Spleen (tissue), 11 donors: Measurements from ENCODE around the gene TMEM108. TPM values are rescaled to one million over a fixed set of nuclear protein-coding genes. Genes with fewer than 3 reads are reported as not detected.

Source experiments
- DNase-seq: peaks from one replicate; pipeline ENCODE4 v3.0.0-alpha.2; 2020
- H3K27ac ChIP-seq, 8 donors: fragments of 200-600 bp; sonication (generic) in 7 of 8; 1 replicate in 4 of 8; 2 replicates in 4 of 8; pipeline versions ENCODE4 v1.5.0 to v1.8.0; 2016 to 2021; ENCODE audit warnings: inconsistent platforms in 4 of 8, mild to moderate bottlenecking in 4 of 8, moderate library complexity in 1 of 8
- H3K27me3 ChIP-seq, 7 donors: fragments of 200-600 bp; sonication (generic) in 6 of 7; replicated peaks in 1 of 7; 1 replicate in 4 of 7; 2 replicates in 3 of 7; pipeline versions ENCODE4 v1.5.0 to v1.8.0; 2016 to 2021; ENCODE audit warnings: inconsistent platforms in 3 of 7, mild to moderate bottlenecking in 1 of 7
- H3K36me3 ChIP-seq, 6 donors: fragments of 200-600 bp; sonication (generic) in 5 of 6; 1 replicate in 4 of 6; 2 replicates in 2 of 6; pipeline versions ENCODE4 v1.5.0 to v1.8.0; 2016 to 2021; ENCODE audit warnings: inconsistent platforms in 2 of 6
- H3K4me1 ChIP-seq, 6 donors: fragments of 200-600 bp; sonication (generic) in 5 of 6; 1 replicate in 3 of 6; 2 replicates in 3 of 6; pipeline versions ENCODE4 v1.5.0 to v1.8.0; 2016 to 2021; ENCODE audit warnings: inconsistent platforms in 3 of 6
- H3K4me3 ChIP-seq, 8 donors: fragments of 200-600 bp; sonication (generic) in 7 of 8; 1 replicate in 4 of 8; 2 replicates in 4 of 8; pipeline versions ENCODE4 v1.5.0 to v1.8.0; 2016 to 2021; ENCODE audit warnings: inconsistent platforms in 4 of 8, mild to moderate bottlenecking in 4 of 8, moderate library complexity in 2 of 8
- H3K9me3 ChIP-seq, 8 donors: fragments of 200-600 bp; sonication (generic) in 7 of 8; 1 replicate in 4 of 8; 2 replicates in 4 of 8; pipeline versions ENCODE4 v1.5.0 to v1.8.0; 2016 to 2021; ENCODE audit warnings: inconsistent platforms in 4 of 8
- POLR2A ChIP-seq, 3 donors: fragments of 450-650 bp; IDR thresholded peaks; one replicate each; pipeline ENCODE4 v1.5.1; 2017; ENCODE audit warnings: antibody characterized with exemption in 3 of 3, mild to moderate bottlenecking in 1 of 3
- POLR2AphosphoS5 ChIP-seq, 3 donors: sonication (generic); formaldehyde crosslinking; IDR thresholded peaks; one replicate each; pipeline ENCODE4 v1.5.1; 2017; ENCODE audit warnings: antibody characterized with exemption in 3 of 3
- WGBS, 5 donors: extraction: QIAGEN DNeasy Blood & Tissue Kit in 3 of 5; methylation state at CpG; one replicate each; pipeline versions ENCODE4 v1.1.5 to v1.1.7; 2013 to 2018; 5-methylcytosine and 5-hydroxymethylcytosine counted together
- intact Hi-C: fragments of 100-400 bp; cut with DNase I; formaldehyde crosslinking; loops from one replicate; pipeline ENCODE4 v1.15.0; 2023; ENCODE audit warnings: low total_unique reads
- polyA plus RNA-seq, 3 donors: library from polyadenylated mRNA; stranded (reverse); fragments of 200-250 nt; gene quantifications; one replicate each; pipeline ENCODE4 v1.2.1, GENCODE V29; 2013
- total RNA-seq, 7 donors: library from RNA; depleted of rRNA in 3 of 7; stranded (reverse); fragments of >200 nt in 3 of 7; fragmentation: NEBNext Ultra II Directional in 4 of 7; extraction: Animal tissue kit (Norgen Biotek cat#: 25700) in 4 of 7; gene quantifications; one replicate each; pipeline versions ENCODE4 v1.1.0 to v1.2.1, GENCODE V29; 2016 to 2021
- TF ChIP-seq, protein P1 (sequence below), 11 experiments: fragments of 200-600 bp in 7 of 11; fragments of 450-650 bp in 4 of 11; sonication (generic) in 4 of 11; IDR thresholded peaks in 8 of 11; conservative IDR thresholded peaks in 3 of 11; 1 replicate in 7 of 11; 2 replicates in 4 of 11; pipeline versions ENCODE4 v1.4.0 to v1.8.0; 2016 to 2021; ENCODE audit warnings: antibody characterized with exemption in 11 of 11, inconsistent platforms in 4 of 11, mild to moderate bottlenecking in 1 of 11
- donor health status: healthy with polysubstance abuse.
- donor health status: DM: no; HTN: no; CAD: no; lungs with moderate emphysema.
- donor health status: DM: no; HTN: no; CAD: no.
- donor health status: Bipolar disorder and iron deficiency.
- donor health status: healthy.
- donor health status: DM: no; HTN: no; CAD: no.
- donor health status: DM: yes; HTN: yes; CAD: no.

TMEM108 gene
- total and polyA plus RNA-seq, 10 donors, result 0.20 to 4.0 (median 1.1) TPM

DNA sequence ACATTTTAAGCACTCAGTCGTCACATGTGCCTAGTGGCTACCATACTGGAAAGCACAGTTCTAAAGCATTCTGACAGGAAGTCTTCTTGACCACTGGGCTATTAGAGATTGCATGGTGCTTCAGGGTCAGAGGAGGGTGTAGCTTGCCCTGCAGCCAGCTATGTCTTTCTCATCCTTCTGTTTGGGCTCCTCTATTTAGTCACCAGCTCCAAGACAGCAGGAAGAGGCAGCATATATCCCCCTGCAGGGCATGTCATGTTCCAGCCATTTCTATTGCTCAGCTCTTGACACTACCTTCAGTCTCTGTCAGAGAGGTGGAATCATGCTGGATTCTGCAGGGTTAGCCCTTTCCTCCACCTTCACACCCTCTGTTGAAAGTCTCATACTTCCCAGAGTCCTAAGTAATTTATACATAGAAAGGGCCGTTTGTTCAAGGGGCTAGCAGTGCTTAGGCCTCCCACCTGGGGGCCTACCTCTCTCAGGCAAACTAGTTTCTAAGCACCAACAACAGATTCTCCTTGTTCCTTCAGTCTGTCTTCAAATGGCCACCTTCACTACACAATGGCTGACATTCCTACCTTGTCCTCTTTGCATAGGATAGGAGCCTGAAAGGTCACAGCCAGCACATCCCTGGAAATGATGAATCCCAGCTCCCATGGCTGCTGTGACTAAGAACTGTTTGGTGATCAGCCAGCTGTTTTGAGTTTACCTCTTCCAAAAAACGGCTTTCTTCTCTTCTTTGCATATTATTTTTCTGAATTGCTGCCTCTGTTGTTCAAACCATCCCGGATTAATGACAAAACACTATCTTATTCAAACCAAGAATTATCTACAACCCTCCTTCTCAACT is 246.0 kb downstream of the TMEM108 start:
- Histone ChIP-seq H3K9me3 (no peaks in the 10 kb centered on the region), H3K27me3 (no peaks in the 10 kb centered on the region), H3K4me3 (no peak overlapping the region), H3K4me1 (no peaks in the 10 kb centered on the region), H3K27ac (no peak overlapping the region), H3K36me3 (no peaks in the 10 kb centered on the region)
- no peak for DNase-seq
- intact Hi-C loops, result no loop called here
- 57 to 82% (median 64%) methylated on average over 3 to 4 of the region's 4 CpGs for WGBS, 5 donors
- TF ChIP-seq, protein P1, sequence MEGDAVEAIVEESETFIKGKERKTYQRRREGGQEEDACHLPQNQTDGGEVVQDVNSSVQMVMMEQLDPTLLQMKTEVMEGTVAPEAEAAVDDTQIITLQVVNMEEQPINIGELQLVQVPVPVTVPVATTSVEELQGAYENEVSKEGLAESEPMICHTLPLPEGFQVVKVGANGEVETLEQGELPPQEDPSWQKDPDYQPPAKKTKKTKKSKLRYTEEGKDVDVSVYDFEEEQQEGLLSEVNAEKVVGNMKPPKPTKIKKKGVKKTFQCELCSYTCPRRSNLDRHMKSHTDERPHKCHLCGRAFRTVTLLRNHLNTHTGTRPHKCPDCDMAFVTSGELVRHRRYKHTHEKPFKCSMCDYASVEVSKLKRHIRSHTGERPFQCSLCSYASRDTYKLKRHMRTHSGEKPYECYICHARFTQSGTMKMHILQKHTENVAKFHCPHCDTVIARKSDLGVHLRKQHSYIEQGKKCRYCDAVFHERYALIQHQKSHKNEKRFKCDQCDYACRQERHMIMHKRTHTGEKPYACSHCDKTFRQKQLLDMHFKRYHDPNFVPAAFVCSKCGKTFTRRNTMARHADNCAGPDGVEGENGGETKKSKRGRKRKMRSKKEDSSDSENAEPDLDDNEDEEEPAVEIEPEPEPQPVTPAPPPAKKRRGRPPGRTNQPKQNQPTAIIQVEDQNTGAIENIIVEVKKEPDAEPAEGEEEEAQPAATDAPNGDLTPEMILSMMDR (IDR thresholded peaks at IDR 0.05 in 8 of 11, conservative IDR thresholded peaks at IDR 0.05 in 3 of 11), result no peak
- TF ChIP-seq POLR2AphosphoS5 (IDR thresholded peaks at IDR 0.05) (no peak), POLR2A (IDR thresholded peaks at IDR 0.05) (no peak)

DNA sequence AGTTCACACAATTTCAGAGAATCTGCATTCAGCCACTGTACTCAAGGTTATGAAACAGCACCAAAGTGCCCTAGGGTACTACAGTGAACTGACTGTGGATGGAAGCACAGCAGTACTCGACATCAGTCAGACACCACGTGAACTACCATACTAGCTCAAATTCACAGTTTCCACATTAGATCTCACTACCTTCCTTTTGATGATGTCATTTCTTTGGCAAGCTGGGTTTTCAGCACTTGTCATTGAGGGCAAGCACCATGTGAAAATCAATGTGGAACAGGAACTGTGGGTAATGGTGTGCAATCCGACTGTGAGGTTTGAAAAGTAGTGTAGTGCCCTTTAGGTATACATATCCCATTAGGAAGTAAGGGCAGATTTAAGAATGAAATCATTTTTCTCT is 251.1 kb downstream of the TMEM108 start:
- Histone ChIP-seq H3K27me3 (no peaks in the 10 kb centered on the region), H3K9me3 (no peaks in the 10 kb centered on the region), H3K4me1 (no peaks in the 10 kb centered on the region), H3K4me3 (no peak overlapping the region), H3K27ac (no peak overlapping the region), H3K36me3 (no peaks in the 10 kb centered on the region)
- DNase-seq, result no peak
- 81 to 96% (median 83%) methylated on average over 3 of the region's 3 CpGs for WGBS, 5 donors
- TF ChIP-seq POLR2AphosphoS5 (IDR thresholded peaks at IDR 0.05) (no peak), POLR2A (IDR thresholded peaks at IDR 0.05) (no peak)
- TF ChIP-seq, protein P1 (IDR thresholded peaks at IDR 0.05 in 8 of 11, conservative IDR thresholded peaks at IDR 0.05 in 3 of 11), result no peak
- intact Hi-C loops, result no loop called here

DNA sequence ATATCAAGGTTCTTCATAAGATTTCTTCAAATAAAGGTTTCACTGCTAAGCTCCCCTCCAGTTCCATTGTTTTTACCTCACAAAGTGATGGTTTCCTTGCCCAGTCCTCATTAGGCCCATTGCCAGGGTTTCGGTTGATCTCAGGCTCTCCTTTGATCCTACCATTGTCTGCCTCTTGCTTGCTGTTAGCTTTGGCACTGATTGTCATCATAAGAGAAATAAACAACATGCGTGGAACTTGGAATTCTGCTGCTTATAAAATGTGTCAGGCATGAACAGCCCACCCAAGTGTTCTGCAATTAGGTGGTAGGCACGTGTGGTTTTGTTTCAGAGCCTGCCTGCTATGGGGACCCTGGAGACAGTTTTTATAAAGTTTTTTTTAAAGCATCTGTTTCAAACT is 254.1 kb downstream of the TMEM108 start:
- Histone ChIP-seq H3K27me3 (no peaks in the 10 kb centered on the region), H3K4me3 (no peak overlapping the region), H3K4me1 (no peaks in the 10 kb centered on the region), H3K27ac (no peak overlapping the region), H3K36me3 (no peaks in the 10 kb centered on the region), H3K9me3 (no peaks in the 10 kb centered on the region)
- intact Hi-C loops, result no loop called here
- DNase-seq, result no peak
- TF ChIP-seq POLR2A (IDR thresholded peaks at IDR 0.05), result no peak
- TF ChIP-seq POLR2AphosphoS5 (IDR thresholded peaks at IDR 0.05), result no peak
- TF ChIP-seq, protein P1 (IDR thresholded peaks at IDR 0.05 in 8 of 11, conservative IDR thresholded peaks at IDR 0.05 in 3 of 11), result no peak
- 76 to 87% (median 80%) methylated on average over 3 of the region's 3 CpGs for WGBS, 5 donors

DNA sequence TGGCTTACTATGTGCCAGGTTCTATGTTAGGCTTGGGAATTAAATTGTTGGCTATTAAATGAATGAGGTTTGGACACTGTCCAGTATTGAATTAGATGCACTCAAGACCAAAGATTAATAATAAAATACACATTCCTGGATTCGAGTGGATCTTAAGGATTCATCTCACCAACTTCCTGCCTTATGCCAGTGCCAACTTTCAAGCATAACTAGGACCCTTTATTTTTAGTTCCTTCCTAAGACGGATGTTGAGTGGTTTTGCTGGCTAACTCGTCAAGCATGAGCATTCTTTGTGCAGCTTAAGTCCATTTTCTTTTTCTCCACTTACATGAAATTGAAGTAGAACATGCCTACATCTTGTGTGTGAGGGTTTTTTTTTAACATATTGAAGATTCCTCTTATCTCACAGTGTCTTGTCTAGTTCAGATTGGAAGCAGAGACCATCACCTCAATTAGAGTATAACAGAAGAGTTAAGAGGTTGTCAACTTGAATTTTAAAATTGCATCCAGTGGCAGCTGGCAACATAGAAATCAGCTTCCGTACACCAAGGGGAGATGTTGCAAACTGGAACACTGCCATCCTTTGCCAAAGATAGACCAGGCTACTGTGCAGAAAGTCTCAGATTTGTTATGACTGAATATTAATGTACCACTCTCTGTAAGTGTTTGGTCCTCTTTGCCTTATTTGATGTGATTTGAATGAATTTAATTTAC is 255.4 kb downstream of the TMEM108 start:
- DNase-seq, result no peak
- no peak overlapping the region for H3K4me3 ChIP-seq
- 37 to 61% (median 48%) methylated on average over 4 of the region's 4 CpGs for WGBS, 5 donors
- intact Hi-C loops, result no loop called here
- H3K4me1 ChIP-seq, result no peaks in the 10 kb centered on the region
- H3K36me3 ChIP-seq, result no peaks in the 10 kb centered on the region
- H3K27ac ChIP-seq, result no peak overlapping the region
- TF ChIP-seq POLR2A (IDR thresholded peaks at IDR 0.05), result no peak
- TF ChIP-seq POLR2AphosphoS5 (IDR thresholded peaks at IDR 0.05), result no peak
- TF ChIP-seq, protein P1 (IDR thresholded peaks at IDR 0.05 in 8 of 11, conservative IDR thresholded peaks at IDR 0.05 in 3 of 11), result no peak
- H3K9me3 ChIP-seq, result no peaks in the 10 kb centered on the region
- H3K27me3 ChIP-seq, result no peaks in the 10 kb centered on the region
